WTC11 (cell line): ENCODE measurements around the gene SRC.

Source experiments
- ATF2 ChIP-seq: sonication (generic); formaldehyde crosslinking; IDR thresholded peaks from 2 replicates; pipeline ENCODE4 v1.8.1; 2022; ENCODE audit warnings: low read depth, missing genetic modification reagents, borderline replicate concordance
- CBFB ChIP-seq: sonication (generic); formaldehyde crosslinking; IDR thresholded peaks from 2 replicates; pipeline ENCODE4 v1.8.1; 2022; ENCODE audit warnings: mild to moderate bottlenecking, low read depth, missing genetic modification reagents
- CTCF ChIP-seq: fragments of 200-600 bp; IDR thresholded peaks from 2 replicates; pipeline ENCODE4 v1.8.0; 2022; ENCODE audit warnings: antibody characterized with exemption
- E2F4 ChIP-seq: sonication (generic); formaldehyde crosslinking; IDR thresholded peaks from 2 replicates; pipeline ENCODE4 v1.8.1; 2022; ENCODE audit warnings: low read depth, mild to moderate bottlenecking, moderate library complexity, missing genetic modification reagents, borderline replicate concordance
- ESRRA ChIP-seq: sonication (generic); formaldehyde crosslinking; IDR thresholded peaks from 2 replicates; pipeline ENCODE4 v1.8.1; 2022; ENCODE audit warnings: mild to moderate bottlenecking, missing genetic modification reagents, borderline replicate concordance
- GABPB1 ChIP-seq: sonication (generic); formaldehyde crosslinking; IDR thresholded peaks from 2 replicates; pipeline ENCODE4 v1.8.1; 2023; ENCODE audit warnings: mild to moderate bottlenecking, missing genetic modification reagents
- MAX ChIP-seq: sonication (generic); formaldehyde crosslinking; IDR thresholded peaks from 2 replicates; pipeline ENCODE4 v1.8.0; 2022; ENCODE audit warnings: mild to moderate bottlenecking, missing genetic modification reagents
- NFE2L1 ChIP-seq: sonication (generic); formaldehyde crosslinking; IDR thresholded peaks from 2 replicates; pipeline ENCODE4 v1.8.1; 2023; ENCODE audit warnings: missing genetic modification reagents
- PRRX2 ChIP-seq: fragments of 250-450 bp; sonication (Bioruptor Pico); IDR thresholded peaks from 2 replicates; pipeline ENCODE4 v1.8.0; 2021; ENCODE audit warnings: mild to moderate bottlenecking
- SMAD3 ChIP-seq: sonication (generic); formaldehyde crosslinking; IDR thresholded peaks from 2 replicates; pipeline ENCODE4 v1.8.0; 2022; ENCODE audit warnings: missing genetic modification reagents, mild to moderate bottlenecking, borderline replicate concordance
- TP53 ChIP-seq: sonication (generic); formaldehyde crosslinking; IDR thresholded peaks from 2 replicates; pipeline ENCODE4 v1.8.1; 2023; ENCODE audit warnings: mild to moderate bottlenecking, missing genetic modification reagents
- USF1 ChIP-seq: sonication (generic); formaldehyde crosslinking; IDR thresholded peaks from 2 replicates; pipeline ENCODE4 v1.8.0; 2022; ENCODE audit warnings: mild to moderate bottlenecking, missing genetic modification reagents
- ZBTB21 ChIP-seq: sonication (generic); formaldehyde crosslinking; IDR thresholded peaks from 2 replicates; pipeline ENCODE4 v1.8.1; 2023; ENCODE audit warnings: mild to moderate bottlenecking, missing genetic modification reagents, borderline replicate concordance
- ZNF138 ChIP-seq: sonication (generic); formaldehyde crosslinking; conservative IDR thresholded peaks from 2 replicates; pipeline ENCODE4 v1.8.1; 2022; ENCODE audit warnings: mild to moderate bottlenecking, moderate library complexity, missing genetic modification reagents

GRCh38 chr20:37381621-37382471, 35.9 kb downstream of the SRC start:
- TF ChIP-seq CBFB (no peak), ATF2 (no peak), CTCF (no peak), ZBTB21 (no peak), ESRRA (CRISPR knock-in tag) (no peak), NFE2L1 (CRISPR knock-in tag) (no peak), GABPB1 (CRISPR knock-in tag) (no peak), TP53 (CRISPR knock-in tag) (no peak), USF1 (CRISPR knock-in tag) (no peak), MAX (no peak), PRRX2 (CRISPR knock-in tag) (no peak), ZNF138 (CRISPR knock-in tag) (no peak), E2F4 (CRISPR knock-in tag) (no peak), SMAD3 (CRISPR knock-in tag) (no peak)
